Measurements from ENCODE around the gene NT5C2. TPM values are rescaled to one million over a fixed set of nuclear protein-coding genes. Genes with fewer than 3 reads are reported as not detected.

Gene NT5C2
- polyA plus RNA-seq, 1 of the 3 experiments (the other 2 are of a cell fraction) = 29.6 TPM

DNA sequence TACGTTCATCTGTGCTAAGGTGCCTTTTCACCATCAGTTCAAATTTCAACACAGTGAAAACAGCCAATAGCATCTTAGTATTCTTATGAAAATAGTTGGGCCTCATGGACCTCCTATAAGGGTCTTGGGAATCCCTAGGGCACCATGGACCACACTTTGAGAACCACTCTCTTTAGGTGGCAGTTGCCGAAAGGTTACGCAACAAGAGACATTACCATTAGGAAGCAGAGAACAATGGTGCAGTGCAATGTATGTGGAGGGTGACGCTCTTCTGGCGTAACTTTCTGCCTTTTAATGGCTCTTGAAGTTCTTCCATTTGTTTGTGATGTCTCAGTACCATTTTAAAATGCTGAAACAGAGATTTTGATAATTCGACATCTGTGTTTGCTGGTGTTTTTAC lies 143.8 kb downstream of the NT5C2 start:
- WGBS (ENCODE audit: low lambda C conversion rate) = 97% methylated on average over 6 of the region's 6 CpGs
- Histone ChIP-seq H3F3A (replicated peaks; ENCODE audit: insufficient read depth) (no peaks in the 10 kb centered on the region), H3K4me2 (no peak overlapping the region), H3K27ac (ENCODE audit: low read depth in 2 of 2, low read length in 1 of 2) (no peak overlapping the region), H3K9ac (no peak overlapping the region), H3K9me2 (no peaks in the 10 kb centered on the region), H4K20me1 (ENCODE audit: insufficient read depth) (no peaks in the 10 kb centered on the region), H2AFZ (ENCODE audit: low read depth) (no peak overlapping the region), H3K27me3 (ENCODE audit: insufficient read depth) (no peaks in the 10 kb centered on the region), H3K79me2 (ENCODE audit: insufficient read depth) (no peaks in the 10 kb centered on the region), H3K4me1 (ENCODE audit: control insufficient read depth in 1 of 2, insufficient read depth in 2 of 2, low read depth in 1 of 2, low read length in 1 of 2) (peaks cover 0 to 5% of the 10 kb centered on the region in 2 experiments; a peak in 1 of 4 replicates), H3K9me3 (no peaks in the 10 kb centered on the region), H3K4me3 (ENCODE audit: low read depth in 2 of 2, low read length in 1 of 2) (no peak overlapping the region), H3K36me3 (replicated peaks in 1 of 2; ENCODE audit: control insufficient read depth in 1 of 2, insufficient read depth in 2 of 2, low read length in 1 of 2) (no peaks in the 10 kb centered on the region)
- TF ChIP-seq, protein P1, sequence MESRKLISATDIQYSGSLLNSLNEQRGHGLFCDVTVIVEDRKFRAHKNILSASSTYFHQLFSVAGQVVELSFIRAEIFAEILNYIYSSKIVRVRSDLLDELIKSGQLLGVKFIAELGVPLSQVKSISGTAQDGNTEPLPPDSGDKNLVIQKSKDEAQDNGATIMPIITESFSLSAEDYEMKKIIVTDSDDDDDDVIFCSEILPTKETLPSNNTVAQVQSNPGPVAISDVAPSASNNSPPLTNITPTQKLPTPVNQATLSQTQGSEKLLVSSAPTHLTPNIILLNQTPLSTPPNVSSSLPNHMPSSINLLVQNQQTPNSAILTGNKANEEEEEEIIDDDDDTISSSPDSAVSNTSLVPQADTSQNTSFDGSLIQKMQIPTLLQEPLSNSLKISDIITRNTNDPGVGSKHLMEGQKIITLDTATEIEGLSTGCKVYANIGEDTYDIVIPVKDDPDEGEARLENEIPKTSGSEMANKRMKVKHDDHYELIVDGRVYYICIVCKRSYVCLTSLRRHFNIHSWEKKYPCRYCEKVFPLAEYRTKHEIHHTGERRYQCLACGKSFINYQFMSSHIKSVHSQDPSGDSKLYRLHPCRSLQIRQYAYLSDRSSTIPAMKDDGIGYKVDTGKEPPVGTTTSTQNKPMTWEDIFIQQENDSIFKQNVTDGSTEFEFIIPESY (IDR thresholded peaks at IDR 0.05; ENCODE audit: borderline replicate concordance, low read depth) = no peak
- no peak for TF ChIP-seq TEAD4 (IDR thresholded peaks at IDR 0.05; ENCODE audit: borderline replicate concordance, insufficient read depth)
- no peak for TF ChIP-seq POLR2AphosphoS5 (IDR thresholded peaks at IDR 0.05; ENCODE audit: low read depth, low read length)
- TF ChIP-seq MXI1 (IDR thresholded peaks at IDR 0.05; ENCODE audit: low read depth, low read length) = no peak
- no peak for TF ChIP-seq RAD21 (IDR thresholded peaks at IDR 0.05; ENCODE audit: low read length)
- TF ChIP-seq FOXM1 (IDR thresholded peaks at IDR 0.05; ENCODE audit: low read depth) = no peak
- no peak for TF ChIP-seq MEF2A (IDR thresholded peaks at IDR 0.05; ENCODE audit: borderline replicate concordance, low read depth)
- no peak for TF ChIP-seq NRF1 (IDR thresholded peaks at IDR 0.05; ENCODE audit: low read depth, low read length)
- TF ChIP-seq, protein P2, sequence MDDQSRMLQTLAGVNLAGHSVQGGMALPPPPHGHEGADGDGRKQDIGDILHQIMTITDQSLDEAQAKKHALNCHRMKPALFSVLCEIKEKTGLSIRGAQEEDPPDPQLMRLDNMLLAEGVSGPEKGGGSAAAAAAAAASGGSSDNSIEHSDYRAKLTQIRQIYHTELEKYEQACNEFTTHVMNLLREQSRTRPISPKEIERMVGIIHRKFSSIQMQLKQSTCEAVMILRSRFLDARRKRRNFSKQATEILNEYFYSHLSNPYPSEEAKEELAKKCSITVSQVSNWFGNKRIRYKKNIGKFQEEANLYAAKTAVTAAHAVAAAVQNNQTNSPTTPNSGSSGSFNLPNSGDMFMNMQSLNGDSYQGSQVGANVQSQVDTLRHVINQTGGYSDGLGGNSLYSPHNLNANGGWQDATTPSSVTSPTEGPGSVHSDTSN (IDR thresholded peaks at IDR 0.05) = no peak
- no peak for TF ChIP-seq TAF1 (IDR thresholded peaks at IDR 0.05; ENCODE audit: borderline replicate concordance, low read depth, low read length)
- no peak for TF ChIP-seq EZH2phosphoT487 (IDR thresholded peaks at IDR 0.05; ENCODE audit: borderline replicate concordance, low read depth)
- TF ChIP-seq, protein P3, sequence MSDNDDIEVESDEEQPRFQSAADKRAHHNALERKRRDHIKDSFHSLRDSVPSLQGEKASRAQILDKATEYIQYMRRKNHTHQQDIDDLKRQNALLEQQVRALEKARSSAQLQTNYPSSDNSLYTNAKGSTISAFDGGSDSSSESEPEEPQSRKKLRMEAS (IDR thresholded peaks at IDR 0.05; ENCODE audit: low read depth) = no peak
- TF ChIP-seq, protein P4, sequence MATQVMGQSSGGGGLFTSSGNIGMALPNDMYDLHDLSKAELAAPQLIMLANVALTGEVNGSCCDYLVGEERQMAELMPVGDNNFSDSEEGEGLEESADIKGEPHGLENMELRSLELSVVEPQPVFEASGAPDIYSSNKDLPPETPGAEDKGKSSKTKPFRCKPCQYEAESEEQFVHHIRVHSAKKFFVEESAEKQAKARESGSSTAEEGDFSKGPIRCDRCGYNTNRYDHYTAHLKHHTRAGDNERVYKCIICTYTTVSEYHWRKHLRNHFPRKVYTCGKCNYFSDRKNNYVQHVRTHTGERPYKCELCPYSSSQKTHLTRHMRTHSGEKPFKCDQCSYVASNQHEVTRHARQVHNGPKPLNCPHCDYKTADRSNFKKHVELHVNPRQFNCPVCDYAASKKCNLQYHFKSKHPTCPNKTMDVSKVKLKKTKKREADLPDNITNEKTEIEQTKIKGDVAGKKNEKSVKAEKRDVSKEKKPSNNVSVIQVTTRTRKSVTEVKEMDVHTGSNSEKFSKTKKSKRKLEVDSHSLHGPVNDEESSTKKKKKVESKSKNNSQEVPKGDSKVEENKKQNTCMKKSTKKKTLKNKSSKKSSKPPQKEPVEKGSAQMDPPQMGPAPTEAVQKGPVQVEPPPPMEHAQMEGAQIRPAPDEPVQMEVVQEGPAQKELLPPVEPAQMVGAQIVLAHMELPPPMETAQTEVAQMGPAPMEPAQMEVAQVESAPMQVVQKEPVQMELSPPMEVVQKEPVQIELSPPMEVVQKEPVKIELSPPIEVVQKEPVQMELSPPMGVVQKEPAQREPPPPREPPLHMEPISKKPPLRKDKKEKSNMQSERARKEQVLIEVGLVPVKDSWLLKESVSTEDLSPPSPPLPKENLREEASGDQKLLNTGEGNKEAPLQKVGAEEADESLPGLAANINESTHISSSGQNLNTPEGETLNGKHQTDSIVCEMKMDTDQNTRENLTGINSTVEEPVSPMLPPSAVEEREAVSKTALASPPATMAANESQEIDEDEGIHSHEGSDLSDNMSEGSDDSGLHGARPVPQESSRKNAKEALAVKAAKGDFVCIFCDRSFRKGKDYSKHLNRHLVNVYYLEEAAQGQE (IDR thresholded peaks at IDR 0.05; ENCODE audit: low read depth, low read length) = no peak
- no peak for TF ChIP-seq YY1 (IDR thresholded peaks at IDR 0.05; ENCODE audit: low read depth)
- TF ChIP-seq GABPA (IDR thresholded peaks at IDR 0.05; ENCODE audit: low read depth) = no peak
- TF ChIP-seq, protein P5, sequence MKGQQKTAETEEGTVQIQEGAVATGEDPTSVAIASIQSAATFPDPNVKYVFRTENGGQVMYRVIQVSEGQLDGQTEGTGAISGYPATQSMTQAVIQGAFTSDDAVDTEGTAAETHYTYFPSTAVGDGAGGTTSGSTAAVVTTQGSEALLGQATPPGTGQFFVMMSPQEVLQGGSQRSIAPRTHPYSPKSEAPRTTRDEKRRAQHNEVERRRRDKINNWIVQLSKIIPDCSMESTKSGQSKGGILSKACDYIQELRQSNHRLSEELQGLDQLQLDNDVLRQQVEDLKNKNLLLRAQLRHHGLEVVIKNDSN (IDR thresholded peaks at IDR 0.05; ENCODE audit: borderline replicate concordance, low read depth) = no peak
- TF ChIP-seq TCF12 (IDR thresholded peaks at IDR 0.05) = no peak
- no peak for TF ChIP-seq FOXJ3 (CRISPR knock-in tag; IDR thresholded peaks at IDR 0.05)
- TF ChIP-seq, protein P6, sequence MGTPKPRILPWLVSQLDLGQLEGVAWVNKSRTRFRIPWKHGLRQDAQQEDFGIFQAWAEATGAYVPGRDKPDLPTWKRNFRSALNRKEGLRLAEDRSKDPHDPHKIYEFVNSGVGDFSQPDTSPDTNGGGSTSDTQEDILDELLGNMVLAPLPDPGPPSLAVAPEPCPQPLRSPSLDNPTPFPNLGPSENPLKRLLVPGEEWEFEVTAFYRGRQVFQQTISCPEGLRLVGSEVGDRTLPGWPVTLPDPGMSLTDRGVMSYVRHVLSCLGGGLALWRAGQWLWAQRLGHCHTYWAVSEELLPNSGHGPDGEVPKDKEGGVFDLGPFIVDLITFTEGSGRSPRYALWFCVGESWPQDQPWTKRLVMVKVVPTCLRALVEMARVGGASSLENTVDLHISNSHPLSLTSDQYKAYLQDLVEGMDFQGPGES (IDR thresholded peaks at IDR 0.05; ENCODE audit: low read depth, low read length) = no peak
- TF ChIP-seq RCOR1 (IDR thresholded peaks at IDR 0.05; ENCODE audit: low read length) = no peak
- POLR2A ChIA-PET = no interaction called here
- no peak for DNase-seq
- CTCF ChIA-PET = interaction anchor here (1.7 kb wide), 1 partner anchor 131 kb away, joined by 6 read pairs; the partner anchor contains the start of gene CNNM2

Measured in SK-N-SH (cell line).